PC-9 (cell line): ENCODE data around the gene B9D1. TPM values are rescaled to one million over a fixed set of nuclear protein-coding genes. Genes with fewer than 3 reads are reported as not detected.
A peak's percentile ranks its signal among the peaks of the same experiment; 100 is the strongest.

Experiments used
- BruUV-seq: library from RNA; stranded (reverse); fragments of 400-500 nt; replicated peaks from 2 replicates; lab custom pipeline; 2021; lab: Mats Ljungman, UMichigan
- CTCF ChIA-PET: fragments of 300-600 bp; sonication (Branson Sonifier 250); formaldehyde crosslinking; loops from one replicate; lab custom pipeline; 2022; ENCODE audit warnings: antibody characterized with exemption; lab: Charles Lee
- POLR2A ChIA-PET: fragments of 300-600 bp; sonication (Branson Sonifier 250); formaldehyde crosslinking; loops from one replicate; lab custom pipeline; 2022; ENCODE audit warnings: antibody characterized with exemption; ENCODE audit not compliant: unreplicated experiment; lab: Charles Lee
- DNase-seq, 2 experiments: peaks; one replicate each; pipeline versions ENCODE4 v3.0.0 to v3.0.0-alpha.2; 2015 to 2022; ENCODE audit warnings: mixed read lengths in 1 of 2
- H2AFZ ChIP-seq: fragments of 200-600 bp; sonication (generic); 2 replicates; pipeline ENCODE4 v1.8.1; 2017; ENCODE audit warnings: antibody characterized with exemption
- H3F3A ChIP-seq: fragments of 200-600 bp; sonication (generic); 2 replicates; pipeline ENCODE4 v1.8.1; 2017; ENCODE audit warnings: antibody characterized with exemption, mild to moderate bottlenecking, low read depth; ENCODE audit not compliant: insufficient read depth
- H3K27ac ChIP-seq: fragments of 200-600 bp; sonication (generic); 2 replicates; pipeline ENCODE4 v1.6.1; 2016; ENCODE audit warnings: mixed run types
- H3K27me3 ChIP-seq: fragments of 200-600 bp; sonication (generic); 2 replicates; pipeline ENCODE4 v1.6.1; 2016; ENCODE audit warnings: low read depth, mixed run types; ENCODE audit not compliant: insufficient read depth
- H3K36me3 ChIP-seq: fragments of 200-600 bp; sonication (generic); 2 replicates; pipeline ENCODE4 v1.6.1; 2016; ENCODE audit warnings: low read depth, mixed run types
- H3K4me1 ChIP-seq: fragments of 200-600 bp; sonication (generic); replicated peaks from 2 replicates; pipeline ENCODE4 v1.6.1; 2016; ENCODE audit warnings: mixed run types; ENCODE audit not compliant: insufficient read depth
- H3K4me2 ChIP-seq: fragments of 200-600 bp; sonication (generic); 2 replicates; pipeline ENCODE4 v1.6.1; 2017; ENCODE audit warnings: mixed run types
- H3K4me3 ChIP-seq: fragments of 200-600 bp; sonication (generic); 2 replicates; pipeline ENCODE4 v1.6.1; 2016; ENCODE audit warnings: mixed run types
- H3K79me2 ChIP-seq: fragments of 200-600 bp; sonication (generic); 2 replicates; pipeline ENCODE4 v1.6.1; 2017; ENCODE audit warnings: low read depth, mixed run types
- H3K9me2 ChIP-seq: fragments of 200-600 bp; sonication (generic); 2 replicates; pipeline ENCODE4 v1.8.1; 2017; ENCODE audit warnings: mild to moderate bottlenecking; ENCODE audit not compliant: insufficient read depth
- H3K9me3 ChIP-seq: fragments of 200-600 bp; sonication (generic); 2 replicates; pipeline ENCODE4 v1.8.1; 2016; ENCODE audit warnings: low read depth; ENCODE audit not compliant: insufficient read depth
- H4K20me1 ChIP-seq: fragments of 200-600 bp; sonication (generic); 2 replicates; pipeline ENCODE4 v1.8.1; 2017; ENCODE audit not compliant: insufficient read depth
- CTCF ChIP-seq: fragments of 200-600 bp; sonication (generic); conservative IDR thresholded peaks from 2 replicates; pipeline ENCODE4 v1.6.1; 2017; ENCODE audit warnings: mixed run types, antibody characterized with exemption, mild to moderate bottlenecking, moderate library complexity
- EZH2 ChIP-seq: fragments of 200-600 bp; sonication (generic); IDR thresholded peaks from 2 replicates; pipeline ENCODE4 v1.8.0; 2017; ENCODE audit warnings: antibody characterized with exemption, low read depth
- intact Hi-C: fragments of 100-400 bp; cut with micrococcal nuclease; formaldehyde crosslinking; loops from one replicate; pipeline ENCODE4 v1.10.0; 2022; ENCODE audit not compliant: unreplicated experiment
- total RNA-seq: library from RNA; stranded (reverse); gene quantifications from 2 replicates; pipeline ENCODE4 v1.2.3, GENCODE V29; 2021

Gene B9D1
- total RNA-seq, 1 experiment from 2014 or later = 40.2 TPM

- no TSS peak for BruUV-seq
- peaks cover 4% of the 10 kb centered on the region for H3F3A ChIP-seq
- H2AFZ ChIP-seq = no peak overlapping the region
- H3K4me3 ChIP-seq = no peak overlapping the region
- no peak overlapping the region for H3K4me2 ChIP-seq
- 0 out of 2 replicates have a peak, but pooled peaks cover 10% of the 10 kb centered on the region for H3K36me3 ChIP-seq
- H3K9me3 ChIP-seq = no peaks in the 10 kb centered on the region
- POLR2A ChIA-PET = no interaction called here
- DNase-seq = no peak
- H3K9me2 ChIP-seq = no peaks in the 10 kb centered on the region
- H3K4me1 ChIP-seq = 0 out of 2 replicates have a peak, but pooled peaks cover 5% of the 10 kb centered on the region
- intact Hi-C loops = no loop called here
- no peak overlapping the region for H3K27ac ChIP-seq
- no peak for TF ChIP-seq CTCF
- no peak for TF ChIP-seq EZH2
- H3K79me2 ChIP-seq = no peaks in the 10 kb centered on the region
- H4K20me1 ChIP-seq = peaks cover 23% of the 10 kb centered on the region
- no peaks in the 10 kb centered on the region for H3K27me3 ChIP-seq
- CTCF ChIA-PET = no interaction called here
Measured at GRCh38 chr17:19308398-19308797, 54.1 kb downstream of the B9D1 start.

GRCh38 chr17:19307521-19307920 is 55.0 kb downstream of the B9D1 start:
- H4K20me1 ChIP-seq = peaks cover 27% of the 10 kb centered on the region
- peaks cover 4% of the 10 kb centered on the region for H3F3A ChIP-seq
- H3K36me3 ChIP-seq = 0 out of 2 replicates have a peak, but pooled peaks cover 10% of the 10 kb centered on the region
- CTCF ChIA-PET = no interaction called here
- DNase-seq = no peak
- H3K27ac ChIP-seq = no peak overlapping the region
- intact Hi-C loops = no loop called here
- TF ChIP-seq EZH2 (no peak), CTCF (no peak)
- H3K4me1 ChIP-seq = 0 out of 2 replicates have a peak, but pooled peaks cover 5% of the 10 kb centered on the region
- no peak overlapping the region for H2AFZ ChIP-seq
- no TSS peak for BruUV-seq
- H3K27me3 ChIP-seq = no peaks in the 10 kb centered on the region
- H3K9me3 ChIP-seq = no peaks in the 10 kb centered on the region
- no peak overlapping the region for H3K4me2 ChIP-seq
- H3K79me2 ChIP-seq = no peaks in the 10 kb centered on the region
- H3K9me2 ChIP-seq = no peaks in the 10 kb centered on the region
- POLR2A ChIA-PET = no interaction called here
- H3K4me3 ChIP-seq = no peak overlapping the region

- ChIA-PET POLR2A (interaction anchor here (0.6 kb wide), 1 partner anchor 29 kb away, joined by 6 read pairs; no protein-coding TSS in a partner anchor), CTCF (no interaction called here)
- no peaks in the 10 kb centered on the region for H3K9me2 ChIP-seq
Measured at GRCh38 chr17:19306160-19307111, 56.1 kb downstream of the B9D1 start.

More at GRCh38 chr17:19306160-19307111, 56.1 kb downstream of the B9D1 start:
- H3K27ac ChIP-seq = no peak overlapping the region
- intact Hi-C loops = no loop called here
- H3K27me3 ChIP-seq = no peaks in the 10 kb centered on the region
- H2AFZ ChIP-seq = no peak overlapping the region
- H3F3A ChIP-seq = no peaks in the 10 kb centered on the region; the same call in 1 of the 2 replicates
- BruUV-seq = no TSS peak
- 0 out of 2 replicates have a peak, but pooled peaks cover 4% of the 10 kb centered on the region for H3K36me3 ChIP-seq
- H4K20me1 ChIP-seq = peaks cover 27% of the 10 kb centered on the region
- H3K9me3 ChIP-seq = no peaks in the 10 kb centered on the region
- 0 out of 2 replicates have a peak, but pooled peaks cover 1% of the 10 kb centered on the region for H3K4me1 ChIP-seq
- no peaks in the 10 kb centered on the region for H3K79me2 ChIP-seq
- TF ChIP-seq CTCF (no peak), EZH2 (no peak)
- H3K4me3 ChIP-seq = no peak overlapping the region
- no peak overlapping the region for H3K4me2 ChIP-seq
- peak in 1 of 2 experiments; percentile 46 for DNase-seq
